Ovary (tissue), 3 donors: ENCODE measurements around the gene CDC16.

Experiments
- CTCF ChIP-seq, 3 donors: fragments of 450-650 bp in 2 of 3; fragments of 200-600 bp in 1 of 3; IDR thresholded peaks; one replicate each; pipeline versions ENCODE4 v1.5.1 to v1.8.0; 2016 to 2022; ENCODE audit warnings: antibody characterized with exemption in 3 of 3, mild to moderate bottlenecking in 1 of 3
- POLR2A ChIP-seq: fragments of 450-650 bp; IDR thresholded peaks from one replicate; pipeline ENCODE4 v1.6.1; 2017; ENCODE audit warnings: antibody characterized with exemption, mild to moderate bottlenecking, moderate library complexity
- donor health status: DM: no; HTN: no; CAD: no.

GRCh38 chr13:114234645-114235421, at the start of gene CDC16:
- TF ChIP-seq CTCF (IDR thresholded peaks at IDR 0.05) (peak in 1 of 3 donors; percentile 21), POLR2A (no peak)
